GM18868 (cell line): ENCODE data around the gene ZNF485.

Source experiments
- ATAC-seq: cut with Tn5 transposase; IDR thresholded peaks from one replicate; pipeline ENCODE4 v1.9.1; 2021; ENCODE audit warnings: mild to moderate bottlenecking, moderate library complexity; ENCODE audit not compliant: unreplicated experiment

The ZNF485 gene

DNA sequence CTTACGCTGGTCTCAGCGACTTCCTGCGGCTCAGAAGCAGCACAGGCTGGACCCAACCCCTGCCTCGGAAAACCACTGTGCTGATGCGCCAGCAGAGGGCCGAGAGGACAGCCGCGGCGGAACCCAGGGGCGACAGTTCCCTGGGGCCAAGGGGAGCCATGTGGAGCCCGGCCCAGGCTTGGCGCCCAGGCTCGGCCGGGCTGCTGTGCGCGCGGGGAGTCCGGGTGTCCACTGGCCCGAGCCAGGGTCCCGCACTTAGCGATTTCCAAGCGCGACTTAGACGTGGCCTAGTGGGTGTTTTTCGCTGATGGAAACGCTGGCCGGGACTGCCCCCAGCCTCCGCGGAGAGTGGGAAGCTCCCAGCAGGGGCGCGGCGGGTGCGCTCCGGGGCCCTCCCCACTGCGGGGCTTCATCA lies 61.1 kb downstream of the ZNF485 start:
- ATAC-seq, result no peak
